GM20431 (cell line): ENCODE measurements around the gene CCDC33.

Experiments
- in situ Hi-C: fragments of 300-500 bp; cut with MseI, MboI; formaldehyde crosslinking; loops from one replicate; pipeline ENCODE4 v1.15.0; 2020; ENCODE audit warnings: low sequenced_read_pairs; ENCODE audit not compliant: unreplicated experiment

CCDC33 gene

GRCh38 chr15:74373056-74373650 lies 137.0 kb downstream of the CCDC33 start:
- in situ Hi-C loops, result loop anchor here (10.0 to 25.0 kb wide), 2 partner anchors 252 to 389 kb away; no protein-coding TSS in a partner anchor

GRCh38 chr15:74373731-74374647 lies 137.9 kb downstream of the CCDC33 start:
- in situ Hi-C loops, result loop anchor here (10.0 to 25.0 kb wide), 2 partner anchors 251 to 388 kb away; no protein-coding TSS in a partner anchor

DNA sequence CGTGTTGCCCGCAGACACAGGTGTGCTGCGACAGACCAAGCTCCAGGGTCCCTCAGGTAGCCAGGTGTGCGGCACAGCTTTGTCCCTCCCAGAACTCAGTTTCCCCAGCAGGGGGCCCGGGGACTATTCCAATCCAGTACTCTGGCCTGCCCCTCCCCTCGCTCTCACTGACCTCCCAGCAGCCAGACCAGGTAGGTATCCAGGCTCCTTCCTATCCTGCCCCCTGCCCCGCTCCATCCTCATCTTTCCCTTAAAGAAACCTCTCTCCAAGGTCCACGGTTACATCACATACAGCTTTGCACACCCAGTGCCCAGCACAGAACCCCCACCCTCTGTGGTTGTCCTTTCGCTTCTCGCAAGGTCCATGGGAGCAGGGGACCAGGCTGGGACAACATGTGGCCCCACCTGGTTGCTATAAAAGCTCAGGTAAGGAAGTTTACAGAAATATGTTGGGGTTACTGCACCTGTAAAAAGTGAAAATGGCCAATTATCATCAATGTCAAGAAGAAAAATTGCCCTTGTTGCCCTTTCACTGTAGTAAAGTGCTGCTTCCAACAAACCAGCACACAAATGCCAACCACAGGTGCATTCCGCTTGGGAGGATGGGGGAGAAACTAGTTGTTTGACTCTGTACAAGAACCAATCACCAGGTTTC lies 138.6 kb downstream of the CCDC33 start:
- in situ Hi-C loops, result loop anchor here (10.0 to 25.0 kb wide), 2 partner anchors 250 to 388 kb away; no protein-coding TSS in a partner anchor

DNA sequence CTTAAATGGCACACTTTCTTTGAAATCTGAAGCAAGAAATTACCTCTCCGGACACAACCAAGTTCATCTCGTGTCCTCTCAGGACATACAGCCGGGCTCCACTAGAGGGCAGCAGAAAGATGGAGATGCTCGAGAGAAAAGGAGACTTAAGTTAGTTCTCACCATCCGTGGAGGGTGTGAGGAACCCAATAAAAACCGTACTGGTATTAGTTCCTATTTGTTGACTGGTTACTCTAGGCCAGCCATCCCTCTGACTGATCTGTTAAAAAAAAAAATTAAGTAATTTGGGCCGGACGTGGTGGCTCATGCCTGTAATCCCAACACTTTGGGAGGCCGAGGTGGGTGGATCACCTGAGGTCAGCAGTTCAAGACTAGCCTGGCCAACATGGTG lies 139.2 kb downstream of the CCDC33 start:
- in situ Hi-C loops, result loop anchor here (10.0 kb wide), 1 partner anchor 250 kb away; no protein-coding TSS in a partner anchor

- in situ Hi-C loops, result loop anchor here (10.0 kb wide), 1 partner anchor 249 kb away; no protein-coding TSS in a partner anchor
Observed at GRCh38 chr15:74376226-74376625, 140.1 kb downstream of the CCDC33 start.

DNA sequence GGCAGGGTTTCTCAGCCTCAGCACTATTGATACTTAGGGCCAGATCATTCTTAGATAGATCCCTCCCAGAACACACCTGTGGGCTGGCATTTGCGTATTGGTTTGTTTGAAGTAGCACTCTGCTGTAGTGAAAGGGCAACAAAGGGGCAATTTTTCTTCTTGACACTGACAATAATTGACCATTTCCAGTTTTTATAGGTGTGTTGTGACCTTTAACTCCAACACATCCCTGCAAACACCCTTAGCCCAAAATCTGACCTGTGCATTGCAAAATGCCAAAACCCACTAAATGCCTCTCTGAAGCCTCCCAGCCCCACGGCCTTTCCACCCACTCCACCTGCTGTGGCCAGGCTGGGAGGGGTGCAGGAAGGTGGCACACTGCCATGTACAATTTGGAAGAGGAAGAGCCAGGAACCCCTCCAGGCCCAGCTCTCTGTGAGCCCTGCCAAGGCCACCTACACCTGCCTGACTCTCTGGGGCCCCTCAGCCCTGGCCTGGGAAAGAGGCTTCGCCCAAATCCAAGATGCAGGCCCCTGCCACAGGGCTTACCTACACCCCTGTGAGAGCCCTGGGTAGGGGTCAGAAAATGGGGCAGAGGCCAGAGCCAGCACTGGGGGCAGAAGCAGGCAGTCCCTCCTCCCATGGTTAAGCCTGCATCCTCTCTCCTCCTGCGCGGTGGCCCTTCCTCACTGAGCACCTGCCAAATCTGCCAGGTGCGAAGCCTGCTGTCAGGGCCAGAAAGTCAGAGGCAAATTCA lies 140.9 kb downstream of the CCDC33 start:
- in situ Hi-C loops, result loop anchor here (10.0 kb wide), 1 partner anchor 248 kb away; no protein-coding TSS in a partner anchor

DNA sequence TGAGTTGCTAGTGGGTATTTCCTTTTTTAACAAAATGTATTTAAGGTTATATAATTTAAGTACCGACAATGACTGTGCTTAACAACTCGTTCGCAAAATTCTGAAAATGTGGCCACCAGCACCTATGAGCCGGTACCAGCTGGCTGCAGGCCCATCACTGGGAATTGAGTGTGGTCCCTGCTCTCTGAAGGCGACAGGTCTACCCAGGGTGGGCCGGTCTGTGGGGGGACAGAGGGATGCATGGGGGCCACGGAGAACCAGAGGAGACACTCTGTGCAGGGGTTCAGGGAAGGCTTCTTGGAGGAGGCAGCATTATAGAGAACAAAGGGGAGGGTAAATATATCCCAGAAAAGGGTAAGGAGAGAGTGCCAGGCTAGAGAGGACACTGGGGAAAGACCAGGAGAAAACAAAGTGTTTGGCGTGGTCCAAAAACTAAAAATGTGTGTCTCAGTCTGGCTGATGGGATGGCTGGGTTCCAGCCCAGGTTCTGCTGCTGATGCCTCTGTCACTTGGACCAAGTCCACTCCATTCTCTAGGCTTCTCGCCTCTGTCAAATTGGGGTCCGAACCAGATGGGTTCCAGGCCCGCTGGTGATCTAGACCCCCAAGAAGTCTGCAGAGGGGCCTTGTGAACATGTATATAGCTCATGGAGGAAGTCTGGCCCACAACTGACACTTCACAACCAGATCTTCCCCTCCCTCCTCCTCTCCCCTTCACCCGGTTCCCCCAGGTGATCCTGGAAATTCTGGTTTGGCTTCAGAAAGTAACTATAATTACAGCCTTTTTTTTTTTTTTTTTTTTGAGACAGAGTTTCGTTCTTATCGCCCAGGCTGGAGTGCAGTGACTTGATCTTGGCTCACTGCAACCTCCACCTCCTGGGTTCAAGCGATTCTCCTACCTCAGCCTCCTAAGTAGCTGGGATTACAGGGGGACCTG lies 142.0 kb downstream of the CCDC33 start:
- in situ Hi-C loops, result loop anchor here (10.0 kb wide), 1 partner anchor 247 kb away; no protein-coding TSS in a partner anchor

GRCh38 chr15:74378848-74379247 lies 142.7 kb downstream of the CCDC33 start:
- in situ Hi-C loops, result loop anchor here (10.0 kb wide), 1 partner anchor 246 kb away; no protein-coding TSS in a partner anchor

DNA sequence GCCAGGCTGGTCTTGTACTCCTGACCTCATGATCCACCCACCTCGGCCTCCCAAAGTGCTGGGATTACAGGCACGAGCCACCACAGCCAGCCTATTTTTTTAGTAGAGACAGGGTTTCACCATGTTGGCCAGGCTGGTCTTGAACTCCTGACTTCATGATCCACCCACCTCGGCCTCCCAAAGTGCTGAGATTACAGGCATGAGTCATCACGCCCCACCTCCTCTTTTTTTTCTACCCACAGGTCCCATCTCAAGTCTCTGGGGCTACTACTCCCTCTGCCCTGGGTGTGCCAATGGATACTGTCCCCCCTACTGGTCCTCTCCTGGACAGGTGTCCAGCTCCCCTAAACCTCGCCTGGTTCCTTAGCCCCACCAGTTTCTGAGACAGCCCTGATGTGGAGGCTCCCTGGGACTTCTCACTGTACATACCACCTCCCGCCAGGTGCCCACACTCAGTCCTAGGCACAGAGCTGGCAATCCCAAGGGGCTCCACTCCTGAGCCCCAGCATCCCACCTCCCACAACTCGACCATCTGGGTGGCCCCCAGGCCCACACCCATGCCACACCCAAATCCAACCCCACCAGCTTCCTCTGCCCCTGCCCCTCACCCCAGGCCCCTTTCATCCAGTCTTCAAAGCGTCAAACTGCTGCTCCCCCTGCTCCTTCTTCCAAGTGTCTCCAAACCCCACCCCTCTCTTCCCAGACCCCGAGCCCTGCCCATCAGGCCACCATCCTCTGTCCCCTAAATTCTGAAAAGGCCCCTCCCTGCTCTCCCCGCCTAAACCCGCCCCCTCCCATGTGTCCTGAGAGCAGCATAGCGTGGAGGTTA lies 144.4 kb downstream of the CCDC33 start:
- in situ Hi-C loops, result loop anchor here (5.0 kb wide), 1 partner anchor 62 kb away; no protein-coding TSS in a partner anchor

- in situ Hi-C loops, result loop anchor here (5.0 kb wide), 1 partner anchor 61 kb away; no protein-coding TSS in a partner anchor
Observed at GRCh38 chr15:74381190-74381453, 145.0 kb downstream of the CCDC33 start.

DNA sequence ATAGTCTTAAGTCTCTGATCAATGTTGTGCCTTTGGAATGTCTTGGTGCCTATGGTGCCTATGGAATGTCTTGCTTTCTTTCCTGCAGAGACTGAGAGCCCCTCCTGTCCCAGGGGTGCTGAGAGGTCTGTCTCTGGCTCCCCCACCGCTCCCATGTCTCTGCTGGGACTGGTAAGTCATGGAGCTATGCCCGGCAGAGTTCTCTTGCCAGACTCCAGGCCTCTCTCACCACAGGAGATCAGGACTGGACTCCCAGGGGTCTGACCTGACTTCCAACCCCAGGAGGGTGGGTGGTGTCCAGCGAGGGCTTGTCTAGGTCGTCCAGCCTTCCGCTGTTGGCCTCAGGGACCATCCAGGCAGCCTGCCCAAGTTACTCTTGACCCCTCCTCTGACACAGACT lies 145.4 kb downstream of the CCDC33 start:
- in situ Hi-C loops, result loop anchor here (5.0 kb wide), 1 partner anchor 61 kb away; no protein-coding TSS in a partner anchor

- in situ Hi-C loops, result loop anchor here (5.0 kb wide), 1 partner anchor 60 kb away; no protein-coding TSS in a partner anchor
Observed at GRCh38 chr15:74382004-74382816, 146.1 kb downstream of the CCDC33 start.

DNA sequence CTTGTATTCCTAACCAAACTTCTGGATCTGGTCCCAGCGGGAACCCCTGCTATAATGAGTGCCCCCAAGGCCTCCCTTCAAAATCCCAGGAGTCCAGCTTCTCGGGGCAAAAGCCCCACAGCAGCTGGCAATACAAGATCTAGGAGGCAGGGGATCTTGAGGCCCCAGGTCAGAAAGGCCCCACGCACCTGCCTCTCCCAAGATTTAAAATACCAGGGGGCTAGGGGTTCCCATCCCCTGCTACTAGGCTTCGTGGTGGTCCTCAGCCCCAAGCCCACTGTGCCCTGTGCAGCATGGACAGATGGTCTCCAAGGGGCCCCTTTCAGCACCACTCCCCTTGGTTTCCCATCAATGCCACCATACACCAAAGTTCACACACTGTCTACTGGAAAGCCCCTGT lies 147.2 kb downstream of the CCDC33 start:
- in situ Hi-C loops, result loop anchor here (5.0 kb wide), 1 partner anchor 59 kb away; no protein-coding TSS in a partner anchor

GRCh38 chr15:74383695-74384565 lies 147.8 kb downstream of the CCDC33 start:
- in situ Hi-C loops, result loop anchor here (5.0 kb wide), 1 partner anchor 58 kb away; no protein-coding TSS in a partner anchor

- in situ Hi-C loops, result loop anchor here (5.0 kb wide), 1 partner anchor 58 kb away; no protein-coding TSS in a partner anchor
Observed at GRCh38 chr15:74384566-74384880, 148.4 kb downstream of the CCDC33 start.
